ENCODE measurements around the gene NFIA.

The NFIA gene

GRCh38 chr1:61353797-61354406 is 271.5 kb downstream of the NFIA start:
- DNase-seq: no peak

GRCh38 chr1:61356016-61356415 is 273.7 kb downstream of the NFIA start:
- DNase-seq: no peak

- no peak for DNase-seq
These were observed 274.6 kb downstream of the NFIA start for GRCh38 chr1:61356995-61357394.

GRCh38 chr1:61357539-61357938 is 275.2 kb downstream of the NFIA start:
- DNase-seq: no peak

GRCh38 chr1:61358770-61359455 is 276.6 kb downstream of the NFIA start:
- no peak for DNase-seq

GRCh38 chr1:61361931-61362330 is 279.6 kb downstream of the NFIA start:
- DNase-seq: no peak

GRCh38 chr1:61362351-61362750 is 280.0 kb downstream of the NFIA start:
- DNase-seq: no peak

GRCh38 chr1:61368366-61368765 is 286.0 kb downstream of the NFIA start:
- DNase-seq: no peak

- no peak for DNase-seq
These were observed 286.5 kb downstream of the NFIA start for GRCh38 chr1:61368876-61369275.

GRCh38 chr1:61370177-61370912 is 288.0 kb downstream of the NFIA start:
- no peak for DNase-seq

GRCh38 chr1:61370913-61371279 is 288.5 kb downstream of the NFIA start:
- DNase-seq: no peak

- DNase-seq: no peak
These were observed 290.6 kb downstream of the NFIA start for GRCh38 chr1:61372944-61373343.

GRCh38 chr1:61374156-61374555 is 291.8 kb downstream of the NFIA start:
- DNase-seq: no peak

GRCh38 chr1:61375082-61375880 is 292.9 kb downstream of the NFIA start:
- DNase-seq: no peak

GRCh38 chr1:61376151-61376550 is 293.8 kb downstream of the NFIA start:
- no peak for DNase-seq

- DNase-seq: no peak
These were observed 295.0 kb downstream of the NFIA start for GRCh38 chr1:61377242-61377958.

- no peak for DNase-seq
These were observed 296.3 kb downstream of the NFIA start for GRCh38 chr1:61378494-61379180.

GRCh38 chr1:61379693-61380092 is 297.3 kb downstream of the NFIA start:
- no peak for DNase-seq

- no peak for DNase-seq
These were observed 298.2 kb downstream of the NFIA start for GRCh38 chr1:61380561-61380960.

GRCh38 chr1:61386323-61386722 is 304.0 kb downstream of the NFIA start:
- no peak for DNase-seq

- no peak for DNase-seq
These were observed 304.4 kb downstream of the NFIA start for GRCh38 chr1:61386770-61387169.

All from hypothalamus (tissue), 51 donors.